ENCODE measurements around the gene RAD51.
"Not testable (repeated sequence)": the region's sequence is repeated elsewhere in the genome, so short reads cannot be mapped to it uniquely, and the experiment has no call there.

RAD51 gene

GRCh38 chr15:40694688-40695468 lies at the start of gene RAD51:
TSS of gene RAD51 (plus strand) at chr15:40695174. CDS start at chr15:40698759, 3,585 bp downstream.
- peak; percentile 97 for DNase-seq

- DNase-seq: no peak
These were observed 47.5 kb upstream of the RAD51 start for GRCh38 chr15:40647523-40647922.

- no peak for DNase-seq
These were observed 44.5 kb upstream of the RAD51 start for GRCh38 chr15:40650479-40650878.

- DNase-seq: no peak
These were observed 34.3 kb upstream of the RAD51 start for GRCh38 chr15:40660686-40661085.

DNA sequence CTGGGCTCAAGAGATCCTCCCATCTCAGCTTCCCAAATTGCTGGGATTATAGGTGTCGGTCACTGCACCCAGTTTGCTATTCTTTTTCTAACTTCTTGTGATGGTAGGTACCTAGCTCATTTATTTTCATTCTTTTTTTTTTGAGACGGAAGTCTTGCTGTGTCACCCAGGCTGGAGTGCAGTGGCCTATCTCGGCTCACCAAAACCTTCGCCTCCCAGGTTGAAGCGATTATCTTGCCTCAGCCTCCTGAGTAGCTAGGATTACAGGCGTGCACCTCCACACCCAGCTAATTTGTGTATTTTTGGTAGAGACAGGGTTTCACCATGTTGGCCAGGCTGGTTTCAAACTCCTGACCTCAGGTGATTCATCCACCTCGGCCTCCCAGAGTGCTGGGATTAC lies 30.1 kb upstream of the RAD51 start:
- no peak for DNase-seq

- not testable (repeated sequence) for DNase-seq
These were observed 18.7 kb upstream of the RAD51 start for GRCh38 chr15:40676290-40676689.

- not testable (repeated sequence) for DNase-seq
These were observed 18.1 kb upstream of the RAD51 start for GRCh38 chr15:40676906-40677305.

GRCh38 chr15:40680151-40680550 lies 14.8 kb upstream of the RAD51 start:
- no peak for DNase-seq

DNA sequence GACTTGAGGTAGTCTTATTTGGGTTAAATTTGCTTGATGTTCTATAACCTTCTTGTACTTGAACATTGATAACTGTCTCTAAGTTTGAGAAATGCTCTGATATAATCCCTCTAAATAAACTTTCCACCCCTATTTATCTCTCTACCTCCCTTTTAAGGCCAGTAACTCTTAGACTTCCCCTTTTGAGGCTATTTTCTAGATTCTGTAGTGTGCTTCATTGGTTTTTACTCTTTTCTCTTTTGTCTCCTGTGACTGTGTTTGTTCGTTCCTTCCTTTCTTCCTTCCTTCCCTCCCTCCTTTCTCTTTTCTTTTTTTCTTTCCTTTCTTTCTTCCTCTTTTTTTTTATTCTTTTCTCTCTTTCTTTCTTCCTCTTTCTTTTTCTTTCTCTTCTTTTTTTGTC lies 14.0 kb upstream of the RAD51 start:
- DNase-seq: peak; percentile 45

DNA sequence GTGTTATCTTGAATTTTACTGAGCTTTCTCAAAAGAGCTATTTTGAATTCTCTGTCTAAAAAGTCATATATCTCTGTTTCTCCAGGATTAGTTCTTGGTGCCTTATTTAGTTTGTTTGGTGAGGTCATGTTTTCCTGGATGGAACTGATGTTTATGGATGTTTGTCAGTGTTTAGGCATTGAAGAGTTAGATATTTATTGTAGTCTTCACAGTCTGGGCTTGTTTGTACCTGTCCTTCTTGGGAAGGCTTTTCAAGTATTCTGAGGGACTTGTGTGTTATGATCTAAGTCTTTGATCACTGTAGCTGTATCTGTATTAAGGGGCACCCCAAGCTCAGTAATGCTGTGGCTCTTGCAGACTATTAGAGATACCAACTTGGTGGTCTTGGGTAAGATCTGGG lies 10.6 kb upstream of the RAD51 start:
- no peak for DNase-seq

DNA sequence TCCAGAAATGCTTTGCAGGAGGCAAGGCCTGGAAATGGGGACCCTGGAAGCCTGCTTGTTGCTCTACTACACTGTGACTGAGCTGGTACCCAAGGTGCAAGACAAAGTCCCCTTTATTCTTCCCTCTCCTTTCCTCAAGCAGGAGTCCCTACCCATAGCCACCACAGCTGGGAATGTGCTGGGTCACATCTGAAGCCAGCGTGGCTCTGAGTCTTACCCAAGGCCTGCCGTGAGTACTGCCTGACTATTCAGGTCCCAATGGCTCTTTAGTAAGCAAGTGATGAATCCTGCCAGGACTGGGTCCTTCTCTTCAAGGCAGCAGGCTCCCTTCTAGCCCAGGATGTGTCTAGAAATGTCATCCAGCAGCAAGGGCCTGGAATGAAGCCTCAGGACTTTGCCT lies 9.6 kb upstream of the RAD51 start:
- no peak for DNase-seq

- DNase-seq: no peak
These were observed 5.8 kb upstream of the RAD51 start for GRCh38 chr15:40688932-40689799.

DNA sequence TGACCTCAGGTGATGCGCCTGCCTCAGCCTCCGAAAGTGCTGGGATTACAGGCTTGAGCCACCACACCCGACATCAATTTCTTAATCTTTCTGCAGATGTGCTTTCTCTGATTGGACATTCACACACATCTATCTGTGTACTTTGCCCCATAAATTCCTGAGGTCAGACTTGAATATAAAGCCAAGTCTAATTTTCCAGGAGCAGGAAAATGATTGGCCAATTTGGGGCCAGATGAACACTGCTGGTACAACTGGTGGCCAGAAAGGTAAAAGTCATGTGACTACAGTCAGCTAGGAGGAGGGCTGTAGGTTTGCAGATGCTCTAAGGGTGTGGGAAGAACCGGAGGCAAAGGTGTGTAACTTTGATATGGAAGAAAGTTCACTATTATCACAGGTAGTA lies 3.2 kb upstream of the RAD51 start:
- no peak for DNase-seq

DNA sequence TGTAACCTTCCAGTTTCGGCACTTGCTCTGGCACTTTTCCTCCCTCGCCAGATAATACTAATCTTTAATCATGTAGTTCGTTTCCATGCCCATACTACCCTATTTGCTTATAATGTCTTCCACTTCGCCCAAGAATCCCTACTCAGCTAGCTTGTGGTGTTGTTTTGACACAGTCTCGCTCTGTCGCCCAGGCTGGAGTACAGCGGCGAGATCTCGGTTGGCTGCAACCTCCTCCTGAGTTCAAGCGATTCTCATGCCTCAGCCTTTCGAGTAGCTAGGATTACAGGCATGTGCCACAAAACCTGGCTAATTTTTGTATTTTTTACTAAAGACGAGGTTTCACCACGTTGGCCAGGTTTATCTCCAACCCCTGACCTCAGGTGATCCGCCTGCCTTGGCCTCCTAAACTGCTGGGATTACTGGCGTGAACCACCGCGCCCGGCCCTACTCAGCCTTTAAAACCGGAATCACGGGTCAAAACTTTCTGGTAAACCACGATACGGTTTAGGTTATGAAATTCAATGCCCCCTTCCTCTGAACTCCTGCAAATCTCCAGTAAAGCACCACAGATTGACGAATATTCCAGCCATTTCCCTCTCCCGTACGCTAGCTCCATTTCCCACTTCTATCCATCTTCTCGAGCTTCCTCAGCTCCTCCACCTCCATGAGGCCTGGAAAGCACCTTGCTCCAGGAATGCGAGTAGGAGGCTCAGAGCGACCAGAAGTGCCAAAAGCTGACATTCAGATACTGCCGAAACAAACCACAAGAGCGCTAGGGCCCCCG lies 878 bp upstream of the RAD51 start:
- peak; percentile 44 for DNase-seq

GRCh38 chr15:40695469-40695890 lies 506 bp downstream of the RAD51 start:
- no peak for DNase-seq

- DNase-seq: no peak
These were observed 1.3 kb downstream of the RAD51 start for GRCh38 chr15:40696228-40696627.

- DNase-seq: no peak
These were observed 2.9 kb downstream of the RAD51 start for GRCh38 chr15:40697916-40698315.

GRCh38 chr15:40702077-40702476 lies 7.1 kb downstream of the RAD51 start:
- peak; percentile 39 for DNase-seq

- no peak for DNase-seq
These were observed 11.1 kb downstream of the RAD51 start for GRCh38 chr15:40706121-40706520.

- no peak for DNase-seq
These were observed 19.2 kb downstream of the RAD51 start for GRCh38 chr15:40714144-40714543.

DNA sequence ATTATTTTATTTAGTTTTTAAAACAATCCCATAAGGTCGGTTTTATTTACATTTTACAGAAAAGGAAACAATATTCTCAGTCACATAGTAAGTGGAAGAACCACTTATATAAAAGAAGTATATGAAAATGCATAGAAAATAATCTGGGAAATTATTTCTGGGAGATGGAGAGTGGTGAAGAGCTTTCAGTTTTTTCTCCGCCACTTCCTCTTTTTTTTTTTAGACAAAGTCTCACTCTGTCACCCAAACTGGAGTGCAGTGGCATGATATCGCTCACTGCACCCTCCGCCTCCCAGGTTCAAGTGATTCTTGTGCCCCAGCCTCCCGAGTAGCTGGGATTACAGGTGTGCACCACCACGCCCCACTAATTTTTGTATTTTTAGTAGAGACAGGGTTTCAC lies 21.2 kb downstream of the RAD51 start:
- peak; percentile 63 for DNase-seq

DNA sequence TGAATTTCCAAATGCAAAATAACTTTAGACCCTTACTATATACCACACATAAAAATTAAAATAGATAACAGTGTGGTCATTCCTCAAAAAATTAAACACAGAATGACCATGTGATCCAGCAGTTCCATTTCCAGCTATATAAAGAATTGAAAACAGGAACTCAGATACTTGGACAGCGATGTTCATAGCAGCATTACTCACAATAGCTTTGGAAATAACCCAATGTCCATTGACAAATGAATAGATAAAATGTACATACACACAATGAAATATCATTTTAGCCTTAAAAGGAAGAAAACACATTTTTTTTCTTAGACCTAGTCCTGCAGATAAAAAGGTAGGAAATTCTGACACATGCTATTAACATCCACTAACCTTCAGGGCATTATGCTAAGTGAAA lies 26.7 kb downstream of the RAD51 start:
- peak; percentile 11 for DNase-seq

GRCh38 chr15:40722354-40722753 lies 27.4 kb downstream of the RAD51 start:
- DNase-seq: no peak
